SK-N-SH (cell line): ENCODE measurements around the gene SLC38A8. TPM values are rescaled to one million over a fixed set of nuclear protein-coding genes. Genes with fewer than 3 reads are reported as not detected.

Source experiments
- CTCF ChIA-PET: fragments of 300-600, 350-600 bp; formaldehyde crosslinking; extraction: SDS; loops from one replicate; lab custom pipeline; 2021; lab: Yijun Ruan, JAX
- POLR2A ChIA-PET: fragments of 350-600 bp; sonication (Branson Sonifier 250); formaldehyde crosslinking; extraction: SDS; loops from one replicate; lab custom pipeline; 2020; ENCODE audit warnings: antibody characterized with exemption, inconsistent platforms; lab: Yijun Ruan, JAX
- DNase-seq: peaks from one replicate; pipeline ENCODE4 v3.0.0; 2012
- H2AFZ ChIP-seq: fragments of 200-600 bp; sonication (generic); 2 replicates; pipeline ENCODE4 v1.8.1; 2016; ENCODE audit warnings: antibody characterized with exemption, mild to moderate bottlenecking, low read depth
- H3F3A ChIP-seq: fragments of 200-600 bp; sonication (generic); replicated peaks from 2 replicates; pipeline ENCODE3; 2016; ENCODE audit warnings: antibody characterized with exemption, mild to moderate bottlenecking; ENCODE audit not compliant: insufficient read depth
- H3K27ac ChIP-seq, 2 experiments: fragments of 200-500 bp in 1 of 2; fragments of 200-600 bp in 1 of 2; sonication (Bioruptor generic) in 1 of 2; sonication (generic), shearing (Covaris generic) in 1 of 2; 2 replicates each; pipeline versions ENCODE4 v1.5.1 to v1.6.1; 2014 to 2016; ENCODE audit warnings: low read depth in 2 of 2, inconsistent platforms in 1 of 2, low read length in 1 of 2, mild to moderate bottlenecking in 1 of 2, mixed read lengths in 1 of 2
- H3K27me3 ChIP-seq: fragments of 200-600 bp; sonication (generic), shearing (Covaris generic); 2 replicates; pipeline ENCODE4 v1.6.1; 2016; ENCODE audit warnings: mixed run types; ENCODE audit not compliant: insufficient read depth
- H3K36me3 ChIP-seq, 2 experiments: fragments of 200-500 bp in 1 of 2; fragments of 200-600 bp in 1 of 2; sonication (Bioruptor generic) in 1 of 2; sonication (generic) in 1 of 2; replicated peaks in 1 of 2; 2 replicates each; pipeline versions ENCODE3 to v1.5.1; 2014 to 2016; ENCODE audit warnings: low read length in 1 of 2, mild to moderate bottlenecking in 1 of 2; ENCODE audit not compliant: insufficient read depth in 2 of 2, control insufficient read depth in 1 of 2
- H3K4me1 ChIP-seq, 2 experiments: fragments of 200-500 bp in 1 of 2; fragments of 200-600 bp in 1 of 2; sonication (Bioruptor generic) in 1 of 2; sonication (generic), shearing (Covaris generic) in 1 of 2; 2 replicates each; pipeline versions ENCODE4 v1.5.1 to v1.6.1; 2014 to 2016; ENCODE audit warnings: low read depth in 1 of 2, low read length in 1 of 2, mixed run types in 1 of 2; ENCODE audit not compliant: insufficient read depth in 2 of 2, control insufficient read depth in 1 of 2
- H3K4me2 ChIP-seq: fragments of 200-600 bp; sonication (generic), shearing (Covaris generic); 2 replicates; pipeline ENCODE4 v1.6.1; 2017; ENCODE audit warnings: mixed run types
- H3K4me3 ChIP-seq, 2 experiments: fragments of 200-500 bp in 1 of 2; fragments of 200-600 bp in 1 of 2; sonication (Bioruptor generic) in 1 of 2; sonication (generic), shearing (Covaris generic) in 1 of 2; 2 replicates each; pipeline versions ENCODE4 v1.5.1 to v1.8.1; 2014 to 2016; ENCODE audit warnings: low read depth in 2 of 2, inconsistent platforms in 1 of 2, low read length in 1 of 2, mild to moderate bottlenecking in 1 of 2, mixed read lengths in 1 of 2, moderate library complexity in 1 of 2
- H3K79me2 ChIP-seq: fragments of 200-600 bp; sonication (generic); 2 replicates; pipeline ENCODE4 v1.8.1; 2017; ENCODE audit warnings: mild to moderate bottlenecking; ENCODE audit not compliant: insufficient read depth
- H3K9ac ChIP-seq: fragments of 200-600 bp; sonication (generic); 2 replicates; pipeline ENCODE4 v1.6.1; 2017; ENCODE audit warnings: mixed run types
- H3K9me2 ChIP-seq: fragments of 200-600 bp; sonication (generic); 2 replicates; pipeline ENCODE4 v1.6.1; 2017; ENCODE audit warnings: mixed run types
- H3K9me3 ChIP-seq: fragments of 200-600 bp; sonication (generic); 2 replicates; pipeline ENCODE4 v1.6.1; 2017; ENCODE audit warnings: mixed run types, mild to moderate bottlenecking, moderate library complexity
- H4K20me1 ChIP-seq: fragments of 200-600 bp; sonication (generic); 2 replicates; pipeline ENCODE4 v1.6.1; 2017; ENCODE audit warnings: mild to moderate bottlenecking, mixed run types; ENCODE audit not compliant: insufficient read depth
- CHD2 ChIP-seq: fragments of 150-350 bp; IDR thresholded peaks from 2 replicates; pipeline ENCODE4 v1.6.1; 2018; ENCODE audit warnings: low read length; ENCODE audit not compliant: partially characterized antibody
- CTCF ChIP-seq: fragments of 200-600 bp; sonication (generic); IDR thresholded peaks from 2 replicates; pipeline ENCODE4 v1.6.1; 2017; ENCODE audit warnings: antibody characterized with exemption, mild to moderate bottlenecking, moderate library complexity
- EZH2phosphoT487 ChIP-seq: fragments of 200-600 bp; sonication (generic); IDR thresholded peaks from 2 replicates; pipeline ENCODE4 v1.6.1; 2017; ENCODE audit warnings: low read depth, mixed run types, mild to moderate bottlenecking, antibody characterized with exemption, moderate library complexity, borderline replicate concordance
- FOSL2 ChIP-seq: IDR thresholded peaks from 2 replicates; pipeline ENCODE4 v1.4.0; 2012; ENCODE audit warnings: low read depth, mild to moderate bottlenecking, moderate library complexity, borderline replicate concordance
- GABPA ChIP-seq: IDR thresholded peaks from 2 replicates; pipeline ENCODE4 v1.4.0; 2012; ENCODE audit warnings: low read depth, mild to moderate bottlenecking
- GATA2 ChIP-seq: sonication (generic); formaldehyde crosslinking; IDR thresholded peaks from 2 replicates; pipeline ENCODE4 v1.5.0; 2020; ENCODE audit warnings: mild to moderate bottlenecking, missing genetic modification reagents
- MEF2A ChIP-seq: IDR thresholded peaks from 2 replicates; pipeline ENCODE4 v1.4.0; 2012; ENCODE audit warnings: low read depth, borderline replicate concordance
- MXI1 ChIP-seq: IDR thresholded peaks from 2 replicates; pipeline ENCODE4 v1.6.1; 2012; ENCODE audit warnings: mild to moderate bottlenecking, low read depth, low read length, improper control_type of control experiment
- NRF1 ChIP-seq: IDR thresholded peaks from 2 replicates; pipeline ENCODE4 v1.6.1; 2012; ENCODE audit warnings: low read depth, mild to moderate bottlenecking, low read length
- RCOR1 ChIP-seq: fragments of 150-350 bp; IDR thresholded peaks from 2 replicates; pipeline ENCODE4 v1.6.1; 2017; ENCODE audit warnings: antibody characterized with exemption, low read length
- SMC3 ChIP-seq: IDR thresholded peaks from 2 replicates; pipeline ENCODE4 v1.6.1; 2012; ENCODE audit warnings: low read depth, low read length, improper control_type of control experiment
- WGBS: methylation state at CpG from one replicate; pipeline ENCODE4 v1.1.6; 2017; ENCODE audit warnings: low lambda C conversion rate; 5-methylcytosine and 5-hydroxymethylcytosine counted together
- polyA plus RNA-seq, 3 experiments: library from polyadenylated mRNA; depleted of rRNA; stranded (reverse); fragments of >200 nt; gene quantifications; 2 replicates each; pipeline ENCODE4 v1.2.3, GENCODE V29; 2012
- TF ChIP-seq, protein P1 (sequence below): IDR thresholded peaks from 2 replicates; pipeline ENCODE4 v1.4.0; 2012; ENCODE audit warnings: low read depth
- TF ChIP-seq, protein P2 (sequence below): IDR thresholded peaks from 2 replicates; pipeline ENCODE4 v1.4.0; 2012; ENCODE audit warnings: low read depth, borderline replicate concordance

The SLC38A8 gene
- polyA plus RNA-seq, 1 of the 3 experiments (the other 2 are of a cell fraction): not detected

DNA sequence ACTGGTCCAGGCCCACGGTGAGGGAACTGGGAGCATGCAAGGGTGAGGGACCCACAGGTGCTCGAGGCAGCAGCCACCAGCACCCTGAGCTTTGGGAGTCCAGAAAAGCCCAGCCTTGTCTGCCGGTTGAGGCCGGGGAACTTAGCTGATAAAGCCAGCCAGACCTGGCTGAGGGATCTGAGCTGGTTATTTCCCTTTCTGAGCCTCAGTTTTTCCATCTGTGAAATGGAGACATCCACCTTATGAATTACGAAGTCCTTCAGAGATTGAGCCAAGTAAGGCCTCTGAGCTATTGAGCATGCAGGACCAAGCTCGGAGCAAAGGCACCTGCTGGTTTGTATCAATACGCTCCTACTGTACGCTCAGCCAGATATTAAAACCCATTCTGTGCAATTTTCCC, 60.8 kb downstream of the SLC38A8 start (continued):
- TF ChIP-seq CTCF (no peak), EZH2phosphoT487 (no peak), MEF2A (no peak), MXI1 (no peak), CHD2 (no peak), NRF1 (no peak), GATA2 (CRISPR knock-in tag) (no peak), GABPA (no peak)
- TF ChIP-seq, protein P1, sequence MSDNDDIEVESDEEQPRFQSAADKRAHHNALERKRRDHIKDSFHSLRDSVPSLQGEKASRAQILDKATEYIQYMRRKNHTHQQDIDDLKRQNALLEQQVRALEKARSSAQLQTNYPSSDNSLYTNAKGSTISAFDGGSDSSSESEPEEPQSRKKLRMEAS: no peak

DNA sequence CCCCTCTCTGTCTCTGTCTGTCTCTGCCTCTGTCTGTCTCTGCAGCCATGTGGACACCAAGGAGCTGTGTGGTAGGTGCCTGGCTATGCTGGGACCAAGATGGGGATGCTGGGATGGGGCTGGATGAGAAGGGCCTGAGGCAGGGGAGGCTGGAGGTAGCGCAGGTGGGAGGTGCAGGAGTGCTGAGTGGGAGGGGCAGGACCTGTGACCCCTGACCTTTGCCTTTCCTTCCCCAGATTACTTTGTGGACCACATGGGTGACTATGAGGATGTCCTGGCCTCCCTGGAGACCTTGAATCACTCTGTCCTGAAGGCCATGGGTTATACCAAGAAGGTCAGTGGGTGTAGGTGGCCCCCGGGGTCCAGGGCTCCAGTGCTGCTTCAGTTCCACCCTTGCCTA, 61.8 kb downstream of the SLC38A8 start:
- Histone ChIP-seq H3K9me3 (no peaks in the 10 kb centered on the region), H3F3A (peaks cover 4% of the 10 kb centered on the region), H2AFZ (no peak overlapping the region), H3K4me3 (no peak overlapping the region), H3K4me2 (no peak overlapping the region), H3K27ac (no peak overlapping the region), H4K20me1 (no peaks in the 10 kb centered on the region), H3K9me2 (no peaks in the 10 kb centered on the region), H3K4me1 (no peaks in the 10 kb centered on the region; a peak in 1 of 4 replicates), H3K27me3 (no peaks in the 10 kb centered on the region), H3K9ac (no peak overlapping the region), H3K36me3 (no peaks in the 10 kb centered on the region), H3K79me2 (no peaks in the 10 kb centered on the region)
- ChIA-PET CTCF (interaction anchor here (0.8 to 1.4 kb wide), 4 partner anchors 12 to 206 kb away, joined by 3 to 8 read pairs (median 3); partner anchors contain the start of gene TAF1C), POLR2A (no interaction called here)
- WGBS: 100% methylated on average over 1 of the region's 2 CpGs
- no peak for DNase-seq
- no peak for TF ChIP-seq FOSL2
- no peak for TF ChIP-seq RCOR1
- TF ChIP-seq SMC3: no peak
- no peak for TF ChIP-seq MEF2A
- TF ChIP-seq, protein P2, sequence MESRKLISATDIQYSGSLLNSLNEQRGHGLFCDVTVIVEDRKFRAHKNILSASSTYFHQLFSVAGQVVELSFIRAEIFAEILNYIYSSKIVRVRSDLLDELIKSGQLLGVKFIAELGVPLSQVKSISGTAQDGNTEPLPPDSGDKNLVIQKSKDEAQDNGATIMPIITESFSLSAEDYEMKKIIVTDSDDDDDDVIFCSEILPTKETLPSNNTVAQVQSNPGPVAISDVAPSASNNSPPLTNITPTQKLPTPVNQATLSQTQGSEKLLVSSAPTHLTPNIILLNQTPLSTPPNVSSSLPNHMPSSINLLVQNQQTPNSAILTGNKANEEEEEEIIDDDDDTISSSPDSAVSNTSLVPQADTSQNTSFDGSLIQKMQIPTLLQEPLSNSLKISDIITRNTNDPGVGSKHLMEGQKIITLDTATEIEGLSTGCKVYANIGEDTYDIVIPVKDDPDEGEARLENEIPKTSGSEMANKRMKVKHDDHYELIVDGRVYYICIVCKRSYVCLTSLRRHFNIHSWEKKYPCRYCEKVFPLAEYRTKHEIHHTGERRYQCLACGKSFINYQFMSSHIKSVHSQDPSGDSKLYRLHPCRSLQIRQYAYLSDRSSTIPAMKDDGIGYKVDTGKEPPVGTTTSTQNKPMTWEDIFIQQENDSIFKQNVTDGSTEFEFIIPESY: no peak
- TF ChIP-seq NRF1: no peak
- no peak for TF ChIP-seq CTCF
